Breast epithelium (tissue), 4 donors: ENCODE data around the gene ANO3. TPM values are rescaled to one million over a fixed set of nuclear protein-coding genes. Genes with fewer than 3 reads are reported as not detected.

Experiments
- DNase-seq, 2 donors: peaks; one replicate each; pipeline ENCODE4 v3.0.0-alpha.2; 2019; ENCODE audit warnings: low spot score in 2 of 2
- H3K27ac ChIP-seq, 2 donors: fragments of 200-600 bp; sonication (generic) in 1 of 2; one replicate each; pipeline ENCODE4 v1.5.1; 2016 to 2019; ENCODE audit warnings: mild to moderate bottlenecking in 1 of 2
- H3K27me3 ChIP-seq, 2 donors: fragments of 200-600 bp; sonication (generic) in 1 of 2; one replicate each; pipeline versions ENCODE4 v1.5.1 to v1.6.0; 2017 to 2019; ENCODE audit warnings: control low read depth in 1 of 2, mild to moderate bottlenecking in 1 of 2
- H3K36me3 ChIP-seq: fragments of 200-600 bp; one replicate; pipeline ENCODE4 v1.5.1; 2019
- H3K4me1 ChIP-seq, 2 donors: fragments of 200-600 bp; sonication (generic); one replicate each; pipeline ENCODE4 v1.5.1; 2016 to 2019; ENCODE audit warnings: control low read depth in 1 of 2
- H3K4me3 ChIP-seq, 3 donors: fragments of 200-600 bp; sonication (generic); 1 replicate in 2 of 3; 2 replicates in 1 of 3; pipeline ENCODE4 v1.5.1; 2016 to 2019; ENCODE audit warnings: mild to moderate bottlenecking in 3 of 3, moderate library complexity in 2 of 3
- H3K9me3 ChIP-seq, 2 donors: fragments of 200-600 bp; sonication (generic) in 1 of 2; one replicate each; pipeline ENCODE4 v1.5.1; 2016 to 2019; ENCODE audit warnings: control low read depth in 1 of 2
- CTCF ChIP-seq, 3 donors: fragments of 450-650 bp; IDR thresholded peaks; one replicate each; pipeline ENCODE4 v1.5.1; 2016 to 2017; ENCODE audit warnings: antibody characterized with exemption in 3 of 3, mild to moderate bottlenecking in 3 of 3, moderate library complexity in 3 of 3
- POLR2A ChIP-seq: fragments of 450-650 bp; IDR thresholded peaks from one replicate; pipeline ENCODE4 v1.6.1; 2016; ENCODE audit warnings: antibody characterized with exemption, mild to moderate bottlenecking, moderate library complexity
- POLR2AphosphoS5 ChIP-seq, 3 donors: sonication (generic); formaldehyde crosslinking; IDR thresholded peaks; one replicate each; pipeline ENCODE4 v1.6.1; 2017; ENCODE audit warnings: antibody characterized with exemption in 3 of 3
- intact Hi-C: fragments of 100-400 bp; cut with DNase I; formaldehyde crosslinking; loops from one replicate; pipeline ENCODE4 v1.15.1; 2023; ENCODE audit warnings: low total_unique reads
- total RNA-seq, 3 donors: library from RNA; depleted of rRNA; stranded (reverse); fragments of >200 nt; gene quantifications; one replicate each; pipeline ENCODE4 v1.1.0, GENCODE V29; 2016

Gene ANO3
- total RNA-seq, 3 donors from 2014 or later: 0.29 to 9.0 (median 0.66) TPM

DNA sequence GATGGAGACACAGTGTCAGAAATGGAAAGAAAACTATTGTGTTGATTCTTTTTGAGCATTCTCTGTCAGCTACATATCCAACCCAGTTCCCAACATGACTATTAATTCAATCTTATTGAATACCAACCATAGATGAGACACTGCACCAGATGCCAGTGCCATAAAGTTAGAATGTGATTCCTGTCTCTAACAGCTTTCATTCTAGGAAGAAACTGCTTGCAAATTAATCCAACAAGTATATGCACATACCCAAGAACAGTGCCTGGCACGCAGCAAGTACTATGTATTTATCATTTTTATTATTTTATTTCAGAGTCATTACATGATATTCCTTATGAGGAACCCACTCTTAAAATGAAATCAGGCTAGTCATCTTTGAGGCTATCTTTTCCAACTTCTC lies 355.4 kb downstream of the ANO3 start:
- H3K27me3 ChIP-seq: no peaks in the 10 kb centered on the region
- H3K4me3 ChIP-seq: no peak overlapping the region
- TF ChIP-seq CTCF (IDR thresholded peaks at IDR 0.05): no peak
- no peak for TF ChIP-seq POLR2A
- no peak for TF ChIP-seq POLR2AphosphoS5 (IDR thresholded peaks at IDR 0.05)
- H3K36me3 ChIP-seq: no peaks in the 10 kb centered on the region
- H3K27ac ChIP-seq: no peak overlapping the region
- DNase-seq: no peak
- intact Hi-C loops: no loop called here
- no peaks in the 10 kb centered on the region for H3K9me3 ChIP-seq
- H3K4me1 ChIP-seq: no peaks in the 10 kb centered on the region

GRCh38 chr11:26688701-26689100 lies 356.8 kb downstream of the ANO3 start:
- TF ChIP-seq POLR2A: no peak
- no peak for TF ChIP-seq POLR2AphosphoS5 (IDR thresholded peaks at IDR 0.05)
- TF ChIP-seq CTCF (IDR thresholded peaks at IDR 0.05): no peak
- Histone ChIP-seq H3K4me3 (no peak overlapping the region), H3K27me3 (no peaks in the 10 kb centered on the region), H3K27ac (no peak overlapping the region), H3K9me3 (no peaks in the 10 kb centered on the region), H3K4me1 (no peaks in the 10 kb centered on the region), H3K36me3 (no peaks in the 10 kb centered on the region)
- DNase-seq: no peak
- intact Hi-C loops: no loop called here

DNA sequence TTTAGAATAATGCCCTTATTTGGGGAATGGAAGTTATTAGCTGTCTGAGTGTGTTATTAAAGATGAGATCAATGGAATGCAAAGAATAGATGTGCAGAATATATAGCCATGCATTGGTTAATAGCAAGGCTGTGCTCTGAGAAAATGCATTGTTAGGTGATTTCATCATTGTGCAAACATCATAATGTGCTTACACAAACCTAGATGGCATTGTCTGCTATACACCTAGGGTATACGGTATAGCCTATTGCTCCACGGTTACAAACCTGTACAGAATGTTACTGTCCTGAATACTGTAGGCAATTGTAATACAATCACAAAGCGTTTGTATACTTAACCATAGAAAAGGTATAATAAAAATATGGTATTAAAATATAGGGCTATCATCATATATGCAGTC lies 364.4 kb downstream of the ANO3 start:
- Histone ChIP-seq H3K9me3 (no peaks in the 10 kb centered on the region), H3K27me3 (no peaks in the 10 kb centered on the region), H3K27ac (no peak overlapping the region), H3K4me1 (no peaks in the 10 kb centered on the region), H3K36me3 (no peaks in the 10 kb centered on the region), H3K4me3 (no peak overlapping the region)
- TF ChIP-seq POLR2A: no peak
- no peak for TF ChIP-seq POLR2AphosphoS5 (IDR thresholded peaks at IDR 0.05)
- no peak for TF ChIP-seq CTCF (IDR thresholded peaks at IDR 0.05)
- intact Hi-C loops: no loop called here
- no peak for DNase-seq

DNA sequence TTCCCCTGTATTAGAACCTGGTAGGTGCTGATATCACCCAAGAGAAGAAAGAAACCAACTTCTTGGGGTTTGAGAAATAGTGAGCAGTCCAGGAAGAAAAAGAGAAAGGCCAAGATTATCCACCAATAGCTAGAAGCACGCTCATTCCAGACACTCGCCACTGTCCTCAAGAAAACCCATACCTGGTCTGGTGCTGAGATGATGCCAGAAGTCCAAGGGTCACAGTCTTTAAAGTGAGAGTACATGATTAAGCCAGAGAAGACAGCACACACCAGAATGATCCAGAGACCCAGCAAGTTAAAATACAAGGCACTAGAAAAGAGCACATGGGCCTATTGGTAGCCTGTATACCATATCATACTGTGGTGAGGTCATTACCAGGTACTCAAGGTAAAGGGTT lies 366.3 kb downstream of the ANO3 start:
- H3K4me3 ChIP-seq: no peak overlapping the region
- H3K27ac ChIP-seq: no peak overlapping the region
- intact Hi-C loops: no loop called here
- H3K27me3 ChIP-seq: no peaks in the 10 kb centered on the region
- no peaks in the 10 kb centered on the region for H3K36me3 ChIP-seq
- TF ChIP-seq POLR2A: no peak
- TF ChIP-seq POLR2AphosphoS5 (IDR thresholded peaks at IDR 0.05): no peak
- no peak for TF ChIP-seq CTCF (IDR thresholded peaks at IDR 0.05)
- no peaks in the 10 kb centered on the region for H3K4me1 ChIP-seq
- no peaks in the 10 kb centered on the region for H3K9me3 ChIP-seq
- DNase-seq: no peak

- Histone ChIP-seq H3K4me1 (no peaks in the 10 kb centered on the region), H3K4me3 (no peak overlapping the region), H3K36me3 (no peaks in the 10 kb centered on the region), H3K27me3 (no peaks in the 10 kb centered on the region), H3K27ac (no peak overlapping the region), H3K9me3 (no peaks in the 10 kb centered on the region)
- intact Hi-C loops: no loop called here
- no peak for DNase-seq
- TF ChIP-seq CTCF (IDR thresholded peaks at IDR 0.05): no peak
- TF ChIP-seq POLR2A: no peak
- TF ChIP-seq POLR2AphosphoS5 (IDR thresholded peaks at IDR 0.05): no peak
Measured at GRCh38 chr11:26700574-26701235, 368.8 kb downstream of the ANO3 start.
